ENCODE data around the gene POLN.

Gene POLN

DNA sequence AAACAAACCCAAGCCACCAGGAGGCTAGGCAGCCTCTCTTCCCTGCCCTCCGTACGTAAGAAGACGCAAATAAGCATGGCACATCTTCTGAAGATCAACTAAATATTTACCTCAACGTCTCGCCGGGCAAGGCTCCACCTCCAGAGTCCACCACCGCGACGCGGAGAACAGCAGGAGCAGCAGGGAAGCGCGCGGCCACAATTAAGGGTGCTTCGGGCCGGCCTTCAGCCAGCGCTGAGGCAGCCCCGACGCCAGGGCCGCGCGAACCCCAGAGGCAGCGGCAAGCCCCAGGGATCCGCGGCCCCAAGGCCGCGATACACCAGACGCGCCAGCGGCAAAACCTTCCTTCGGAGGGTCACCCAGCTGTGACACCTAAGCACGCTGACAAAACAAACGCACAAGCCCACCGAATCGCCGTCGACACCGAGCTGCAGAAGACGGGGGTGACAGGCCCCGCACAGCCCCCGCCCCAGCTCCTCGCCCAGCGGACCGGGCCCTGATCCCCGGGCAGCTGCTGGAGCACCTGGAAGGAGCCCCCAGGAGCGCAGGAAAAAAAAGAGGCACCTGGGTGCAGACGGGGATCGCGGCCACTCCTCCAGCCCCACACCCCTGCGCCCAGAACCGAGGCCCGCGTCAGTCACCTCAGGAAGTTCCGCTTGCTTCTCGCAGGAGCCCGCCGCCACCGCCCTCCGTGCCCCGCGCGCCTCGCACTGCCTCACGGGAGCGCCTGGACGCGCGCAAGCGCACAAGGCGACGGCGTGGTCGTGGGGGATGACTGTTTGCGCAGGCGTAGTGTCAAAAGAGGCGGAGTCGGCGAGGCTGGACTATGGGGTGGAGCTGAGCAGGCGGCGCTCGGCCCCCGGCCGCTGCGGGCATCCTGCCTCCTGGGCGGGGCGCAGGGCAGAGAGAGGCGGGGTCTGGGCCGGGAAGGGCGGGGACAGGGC lies at the start of gene POLN, which contains the start of gene HAUS3:
TSS of gene POLN (minus strand) at position 712 of the 944 bp plus-strand sequence. CDS start 12,890 bp downstream, outside the sequence.
TSS of gene HAUS3 (minus strand) at position 712 of the 944 bp plus-strand sequence. CDS start 1,175 bp downstream, outside the sequence.
- peak; percentile 69 for DNase-seq

DNA sequence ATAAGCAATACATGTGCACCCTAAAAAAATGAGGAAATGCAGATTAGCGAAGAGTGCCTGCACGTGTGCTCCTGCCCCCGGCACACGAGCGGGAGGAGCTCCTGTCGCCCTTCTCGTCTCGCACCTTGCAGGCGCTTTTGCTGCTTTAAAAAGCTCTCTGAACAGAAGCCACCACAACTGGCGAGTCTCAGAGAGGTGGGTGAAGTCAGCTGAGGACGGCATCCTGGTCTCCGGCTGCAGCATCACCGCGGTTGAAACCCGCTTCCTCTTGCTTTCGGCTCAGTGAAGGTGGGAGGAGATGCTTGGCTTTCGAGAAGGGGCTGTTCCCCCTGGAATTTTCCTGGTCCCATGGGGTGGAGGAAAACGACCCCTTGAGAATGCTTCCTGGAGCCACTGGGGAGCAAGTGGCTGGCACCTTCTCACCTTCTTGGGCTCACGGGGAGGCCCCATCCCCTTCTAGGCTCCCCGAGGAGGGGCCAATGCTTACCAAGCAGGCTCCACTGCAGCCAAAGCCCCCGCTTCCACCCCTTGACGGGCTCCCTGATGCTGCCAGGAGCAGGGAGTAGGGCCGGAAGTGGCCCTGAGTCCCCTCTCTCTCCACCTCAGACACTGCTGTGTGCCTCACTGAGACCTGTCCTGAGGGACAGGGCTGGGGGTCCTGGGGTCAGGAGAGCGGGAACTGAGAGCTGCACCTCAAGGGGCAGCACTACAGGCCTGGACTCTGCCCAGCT lies 49.2 kb upstream of the POLN start:
- DNase-seq: no peak

DNA sequence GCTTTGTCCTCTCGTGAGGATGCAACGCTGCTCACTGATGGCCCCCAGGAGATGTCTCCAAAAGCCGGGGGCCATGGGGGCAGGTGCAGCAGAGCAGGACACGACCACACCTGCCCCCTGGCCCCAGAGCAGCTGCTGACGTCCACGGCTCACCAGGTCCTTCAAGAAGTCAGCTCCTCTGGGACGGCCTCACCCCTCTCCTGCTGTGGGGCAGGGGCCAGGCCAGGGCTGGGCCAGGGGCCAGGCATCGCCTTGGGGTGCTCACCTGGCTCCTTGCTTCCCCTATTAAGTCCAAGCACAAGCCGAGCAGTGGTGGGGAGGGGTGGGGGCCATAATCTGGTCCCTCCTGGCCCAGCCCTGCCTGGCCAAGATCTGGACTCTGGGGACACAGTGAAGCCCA lies 48.6 kb upstream of the POLN start:
- no peak for DNase-seq

DNA sequence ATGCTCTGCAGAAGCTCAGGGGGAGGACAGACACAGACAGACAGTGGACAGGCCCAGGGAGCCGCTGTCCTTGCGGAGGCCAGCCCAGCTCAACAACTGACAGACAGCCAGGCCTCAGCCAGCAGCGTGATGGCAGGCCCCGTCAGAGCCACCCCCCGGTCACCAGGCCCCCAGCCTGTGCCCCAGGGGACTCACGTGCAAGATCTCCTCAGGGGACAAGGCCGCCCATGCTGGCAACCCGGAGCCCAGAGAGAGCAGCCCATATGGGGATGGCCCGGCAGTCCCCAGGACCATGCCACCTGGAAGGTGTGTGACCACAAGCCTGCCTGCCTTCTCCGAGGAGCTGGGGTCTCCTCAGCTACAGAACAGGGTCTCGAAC lies 48.0 kb upstream of the POLN start:
- DNase-seq: no peak

DNA sequence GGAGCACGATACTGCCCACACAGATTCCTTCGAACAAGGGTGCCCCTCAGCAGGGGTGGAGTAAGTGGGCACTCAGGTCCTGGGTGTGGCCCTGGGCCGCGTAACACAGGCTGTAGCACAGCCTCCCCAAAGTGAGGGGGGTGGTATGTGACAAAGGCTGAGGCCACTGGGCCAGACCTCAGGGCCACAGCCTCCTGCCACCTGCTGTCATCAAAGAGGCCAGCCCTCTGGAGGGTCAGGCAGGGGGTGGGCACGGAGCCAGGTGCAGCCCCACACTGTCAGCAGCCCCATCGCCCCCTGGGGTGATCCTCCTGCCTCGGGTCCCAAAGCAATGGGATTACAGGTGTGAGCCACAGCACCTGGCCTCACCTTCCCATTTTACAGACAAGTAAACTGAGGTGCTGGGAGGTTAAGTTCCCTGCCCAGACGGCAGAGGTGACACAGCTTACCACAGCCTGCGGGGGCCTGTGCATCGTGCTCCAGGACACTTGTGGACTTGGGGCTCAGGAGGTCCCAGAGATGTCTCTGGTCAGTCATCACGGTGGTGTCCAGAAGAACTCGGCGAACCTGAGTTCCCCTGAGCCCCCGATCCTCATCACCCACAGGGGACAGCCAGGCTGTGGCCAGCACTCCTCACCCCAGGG lies 47.5 kb upstream of the POLN start:
- no peak for DNase-seq

DNA sequence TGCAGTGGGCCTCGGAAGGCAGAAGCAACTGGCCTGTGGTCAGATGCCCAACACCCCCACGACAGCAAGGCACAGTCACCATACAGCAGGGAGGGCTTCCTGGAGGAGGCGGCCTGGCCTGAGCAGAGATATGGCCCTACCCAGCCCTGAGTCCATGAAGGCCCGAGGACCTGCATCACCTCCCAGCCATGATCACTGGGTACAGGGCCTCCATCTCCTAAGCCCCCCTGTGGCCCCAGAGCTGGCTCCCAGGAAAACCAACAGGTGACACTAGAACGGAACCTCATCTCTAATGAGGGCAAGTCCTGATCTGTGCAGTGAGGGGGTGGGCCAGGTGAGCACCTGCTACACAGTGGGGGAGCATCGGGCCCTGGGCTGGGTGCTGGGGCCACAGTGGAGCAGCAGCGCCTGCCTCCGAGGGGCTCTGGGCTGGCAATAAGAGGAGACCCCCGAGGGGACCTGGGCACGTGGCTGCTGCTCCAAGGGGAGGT lies 46.2 kb upstream of the POLN start:
- DNase-seq: no peak

DNA sequence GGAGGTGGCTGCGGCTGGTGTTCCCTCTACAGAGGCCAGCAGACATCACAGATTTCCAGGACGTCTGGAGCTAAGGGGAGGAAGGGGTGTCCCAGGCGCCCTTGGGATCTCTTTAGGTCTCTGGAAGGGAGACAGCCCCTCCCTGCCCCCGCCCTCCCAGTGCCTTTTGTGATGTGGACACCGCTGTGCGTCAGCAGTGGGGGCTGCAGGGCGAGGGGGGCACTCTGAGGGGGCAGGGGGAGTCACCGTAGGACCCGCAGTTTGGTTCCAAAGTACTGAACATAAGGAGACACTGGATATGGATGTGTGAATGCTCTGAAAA lies 45.6 kb upstream of the POLN start:
- no peak for DNase-seq

DNA sequence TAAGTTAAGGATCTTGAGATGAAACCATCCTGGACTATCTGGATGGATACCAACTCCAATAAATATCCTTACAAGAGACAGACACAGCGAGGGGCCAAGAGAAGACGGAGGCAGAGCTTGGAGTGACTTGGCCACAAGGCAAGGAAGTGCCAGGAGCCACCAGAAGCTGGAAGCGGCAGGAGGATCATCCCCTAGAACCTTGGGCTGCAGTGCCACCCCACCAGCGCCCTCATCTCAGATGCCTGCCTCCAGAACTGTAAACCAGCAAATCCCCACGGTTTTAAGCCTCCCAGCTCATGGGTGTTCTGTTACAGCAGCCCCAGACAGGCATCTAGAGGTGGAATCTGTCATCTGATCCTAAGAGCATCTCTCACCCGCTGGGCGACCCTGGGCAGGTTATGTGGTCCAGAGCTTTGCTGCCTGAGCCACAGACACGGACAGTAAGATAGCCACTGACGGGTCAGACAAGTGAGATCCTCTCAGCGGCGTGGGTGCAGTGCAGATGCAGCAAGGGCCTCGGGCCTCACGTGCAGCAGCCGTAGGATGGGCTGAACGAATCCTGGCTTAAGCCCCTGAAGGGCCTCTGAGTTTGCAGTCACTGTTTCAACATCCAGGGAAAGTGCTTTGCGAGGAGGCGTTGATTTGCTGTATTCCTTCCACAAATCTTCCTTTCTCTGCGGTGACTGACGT lies 45.1 kb upstream of the POLN start:
- no peak for DNase-seq

DNA sequence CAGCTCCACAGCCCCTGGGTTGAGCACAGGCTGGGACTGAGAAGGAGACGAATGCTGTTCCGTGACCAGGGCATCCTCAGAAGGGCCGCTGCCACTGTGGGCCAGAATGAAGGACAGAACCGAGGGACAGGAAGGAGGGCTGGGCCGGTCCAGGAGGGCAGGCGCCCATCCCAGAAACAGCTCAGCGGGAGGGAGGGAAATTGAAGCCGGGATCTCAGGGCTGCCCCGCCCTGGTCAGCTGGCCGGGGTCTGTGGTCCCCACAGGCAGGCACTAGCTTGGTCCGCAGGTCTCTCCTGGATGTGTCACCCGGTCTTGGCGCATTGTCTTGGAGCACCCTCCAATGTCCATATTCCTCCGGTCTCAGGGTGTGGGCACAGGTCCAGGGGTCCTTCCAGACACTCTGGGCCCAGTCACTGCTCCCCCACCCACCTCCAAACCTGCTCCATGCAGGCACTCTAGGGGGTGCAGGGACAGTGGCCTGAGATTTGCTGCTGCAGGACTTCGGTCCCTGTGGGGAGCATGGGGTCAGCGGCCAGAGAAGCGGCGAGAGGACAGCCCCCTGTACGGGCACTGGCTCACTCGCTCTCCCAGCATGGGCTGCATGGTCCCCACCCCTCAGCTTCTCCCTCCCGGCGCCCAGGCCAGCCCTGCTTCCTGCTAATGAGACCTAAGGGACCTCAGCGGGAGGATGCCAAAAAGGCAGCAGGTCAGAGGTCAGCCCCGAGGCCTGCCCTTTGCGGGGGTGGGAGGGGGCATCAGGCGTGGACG lies 43.9 kb upstream of the POLN start:
- no peak for DNase-seq

DNA sequence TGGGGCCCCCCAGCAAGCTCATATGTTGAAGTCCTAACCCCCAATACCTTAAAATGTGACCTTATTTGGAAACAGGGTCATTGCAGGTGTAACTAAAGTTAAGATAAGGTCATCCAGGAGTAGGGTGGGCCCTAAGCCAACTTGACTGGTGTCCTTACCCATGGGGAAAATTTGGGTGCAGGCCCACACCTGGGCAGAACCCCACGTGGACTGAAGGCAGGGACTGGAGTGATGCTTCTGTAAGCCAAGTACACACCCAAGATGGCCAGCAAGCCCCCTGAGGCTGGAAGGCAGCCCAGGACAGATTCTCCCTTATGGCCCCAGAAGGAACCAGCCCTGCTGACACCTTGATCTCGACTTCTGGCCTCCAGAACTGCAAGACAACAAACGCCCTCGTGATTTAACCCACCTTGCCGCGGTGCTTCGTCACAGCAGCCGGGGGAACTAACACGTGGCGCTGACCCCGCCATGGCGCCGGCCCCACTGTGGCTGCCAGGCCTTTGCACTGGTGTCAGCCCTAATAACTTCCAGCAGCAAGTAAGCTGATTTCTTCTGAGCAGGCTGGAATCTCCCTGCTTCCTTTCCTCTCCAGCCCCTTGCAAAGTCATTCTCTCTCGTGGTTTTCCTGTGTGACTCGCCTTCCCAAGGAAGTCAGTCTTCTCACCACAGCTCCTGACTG lies 43.2 kb upstream of the POLN start:
- DNase-seq: no peak

DNA sequence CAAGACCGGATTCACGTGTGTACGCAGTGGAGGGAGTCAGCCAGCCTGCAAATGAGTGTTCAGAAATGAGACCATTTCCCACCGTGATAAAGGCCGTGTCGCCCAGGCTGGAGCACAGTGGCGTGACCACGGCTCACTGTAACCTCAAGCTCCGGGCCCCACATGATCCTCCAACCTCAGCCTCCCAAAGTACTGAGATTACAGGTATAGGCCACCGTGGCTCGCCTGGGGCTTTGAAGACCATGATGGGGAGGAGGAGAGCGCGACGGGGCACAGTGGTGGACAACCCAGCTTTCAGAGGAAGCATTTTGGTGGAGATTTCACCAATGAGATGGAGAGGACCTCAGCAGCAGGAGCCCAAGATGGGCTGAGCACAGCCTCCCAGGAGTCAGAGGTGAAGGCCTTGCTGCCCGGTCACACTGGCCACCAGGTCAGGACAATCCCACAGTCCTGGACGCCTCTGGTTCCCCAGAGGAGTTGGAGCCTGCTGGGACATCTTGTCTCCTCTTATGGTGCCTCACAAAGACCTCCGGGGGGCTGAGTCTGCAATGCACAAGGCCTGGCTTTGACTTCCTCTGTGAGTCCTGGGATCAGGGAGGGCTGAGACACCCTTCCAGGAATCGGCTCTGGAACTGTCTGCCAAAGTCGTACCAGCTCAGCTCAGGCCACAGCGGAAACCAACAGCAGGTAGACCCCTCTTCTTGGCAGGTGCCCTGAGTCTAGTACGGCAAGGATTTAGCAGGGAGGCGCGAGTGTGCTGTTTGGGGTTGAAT lies 42.4 kb upstream of the POLN start:
- no peak for DNase-seq

DNA sequence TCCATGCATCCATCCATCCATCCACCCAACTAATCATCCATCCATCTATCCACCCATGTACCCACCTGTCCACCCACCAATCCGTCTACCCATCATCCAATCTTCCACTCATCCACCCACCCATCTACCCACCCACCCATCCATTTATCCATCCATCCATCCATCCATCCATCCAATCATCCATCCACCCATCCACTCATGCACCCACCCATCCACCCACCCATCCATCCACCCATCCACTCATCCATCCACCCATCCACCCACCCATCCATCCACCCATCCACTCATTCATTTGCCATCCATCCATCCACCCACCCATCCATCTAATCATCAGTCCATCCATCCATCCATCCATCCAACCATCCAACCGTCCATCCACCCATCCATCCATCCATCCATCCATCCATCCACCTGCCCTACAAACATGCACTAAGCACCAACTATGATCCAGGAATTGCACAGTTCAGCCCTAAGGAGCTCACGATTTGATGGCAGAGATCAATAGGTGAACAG lies 41.3 kb upstream of the POLN start:
- no peak for DNase-seq

DNA sequence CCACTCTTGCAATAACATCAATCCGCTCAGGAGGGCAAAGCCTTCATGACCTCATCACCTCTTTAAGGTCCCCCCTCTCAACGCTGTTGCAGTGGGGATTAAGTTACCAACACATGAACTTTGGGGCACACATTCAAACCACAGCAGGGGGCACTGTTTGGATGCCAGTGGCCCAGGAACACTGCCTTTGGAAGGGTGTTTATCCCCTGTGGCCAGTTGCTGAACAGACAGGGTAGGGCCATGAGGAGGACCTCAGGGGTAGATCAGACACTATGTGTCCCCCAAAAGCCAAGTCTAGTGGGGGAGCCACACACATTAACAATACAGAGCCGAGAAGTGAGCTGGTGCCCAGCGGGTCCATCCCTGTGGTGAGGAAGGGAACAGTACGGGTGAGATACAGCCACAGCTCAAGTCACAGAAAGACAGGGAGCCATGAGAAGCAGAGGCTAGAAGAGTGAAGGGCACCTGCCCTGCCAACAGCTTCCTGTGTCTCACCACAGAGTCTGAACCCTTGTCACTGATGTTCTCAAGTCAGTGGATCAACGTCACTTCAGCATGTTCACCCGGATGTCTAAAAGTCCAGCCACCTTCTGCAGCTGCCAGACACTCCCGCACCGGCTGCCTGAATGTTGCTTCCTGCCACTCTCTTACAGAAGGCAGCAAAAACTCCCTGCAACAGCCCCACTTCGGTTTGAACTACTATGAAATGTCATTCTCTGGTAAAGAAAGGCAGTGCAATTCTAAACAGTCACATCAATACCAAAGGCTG lies 39.8 kb upstream of the POLN start:
- no peak for DNase-seq

DNA sequence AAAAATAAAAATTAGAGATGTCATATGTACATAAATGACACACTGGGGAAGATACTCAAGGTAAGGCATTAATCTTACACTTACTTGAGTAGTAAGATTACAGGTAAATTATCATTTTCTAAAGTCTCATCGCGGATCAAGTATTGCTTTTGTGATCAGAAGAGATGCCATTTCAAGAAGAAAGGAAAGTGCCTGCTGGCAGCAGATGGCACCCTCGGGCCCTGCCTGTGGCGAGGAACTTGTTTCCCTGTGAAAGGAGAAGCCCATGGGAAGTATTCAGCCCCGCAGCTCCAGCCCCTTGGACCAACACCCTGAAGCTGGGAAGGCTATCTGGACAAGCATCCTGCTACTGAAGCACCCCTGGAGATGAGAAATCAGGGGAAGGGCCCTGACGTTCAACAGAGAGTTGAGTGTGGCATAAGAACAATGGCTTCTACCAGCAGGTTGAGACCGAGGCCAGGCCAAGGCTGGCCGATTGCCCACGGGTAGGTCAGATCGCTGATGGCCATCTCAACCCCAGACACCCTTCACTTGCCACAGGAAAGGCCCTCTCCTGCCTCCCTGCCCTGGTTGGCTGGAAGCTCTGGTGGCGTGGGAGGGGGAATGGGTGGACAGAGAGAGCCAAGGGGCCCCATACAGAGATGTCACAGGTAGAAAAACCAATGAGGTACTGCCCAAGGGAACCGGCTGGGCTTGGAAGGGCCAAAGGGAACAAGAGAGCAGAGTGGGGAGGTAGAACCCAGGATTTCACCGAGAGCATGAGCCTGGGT lies 38.8 kb upstream of the POLN start:
- no peak for DNase-seq

DNA sequence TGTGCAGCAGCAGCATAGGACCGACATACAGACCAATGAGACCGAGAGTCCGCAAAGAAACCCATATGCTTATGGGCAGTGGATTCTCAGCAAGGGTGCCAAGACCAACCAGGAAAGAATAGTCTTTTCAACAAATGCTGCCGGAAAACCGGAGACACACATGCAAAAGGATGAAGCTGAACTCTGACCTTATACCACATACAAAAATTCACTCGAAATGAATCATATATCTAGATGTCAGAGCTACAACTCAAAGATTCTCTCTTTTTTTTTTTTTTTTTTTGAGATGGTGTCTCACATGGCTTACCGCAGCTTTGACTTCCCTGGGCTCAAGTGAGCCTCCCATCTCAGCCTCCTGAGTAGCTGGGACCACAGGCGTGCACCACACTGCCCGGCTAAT lies 36.0 kb upstream of the POLN start:
- no peak for DNase-seq

DNA sequence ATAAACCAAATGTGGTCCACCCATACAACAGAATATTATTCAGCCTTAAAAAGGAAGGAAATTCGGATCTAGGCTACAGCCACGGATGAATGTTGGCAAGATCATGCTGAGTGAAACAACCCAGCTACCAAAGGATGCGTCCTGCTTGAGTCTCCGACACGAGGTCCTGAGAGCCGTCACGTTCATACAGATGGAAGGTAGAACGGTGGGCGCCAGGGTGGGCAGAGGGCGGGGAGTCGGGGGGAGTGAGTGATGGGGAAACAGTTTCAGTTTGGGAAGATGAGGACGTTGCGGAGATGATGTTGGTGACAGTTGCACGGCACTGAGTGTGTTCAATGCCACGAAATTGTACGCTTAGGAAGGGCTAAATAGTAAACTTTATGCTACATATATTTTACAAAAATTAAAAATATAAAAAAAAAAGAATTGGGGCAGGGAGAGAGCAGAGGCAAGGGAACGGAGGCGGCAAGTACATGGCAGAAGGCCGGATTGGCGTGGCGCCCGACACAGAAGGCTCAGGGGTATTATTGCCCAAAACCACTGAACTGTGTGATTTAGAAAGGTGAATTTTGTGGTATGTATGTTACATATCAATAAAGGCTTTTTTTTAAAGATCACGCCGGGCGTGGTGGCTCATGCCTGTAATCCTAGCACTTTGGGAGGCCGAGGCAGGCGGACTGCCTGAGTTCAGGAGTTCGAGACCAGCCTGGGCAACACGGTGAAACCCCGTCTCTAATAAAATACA lies 34.8 kb upstream of the POLN start:
- DNase-seq: no peak

DNA sequence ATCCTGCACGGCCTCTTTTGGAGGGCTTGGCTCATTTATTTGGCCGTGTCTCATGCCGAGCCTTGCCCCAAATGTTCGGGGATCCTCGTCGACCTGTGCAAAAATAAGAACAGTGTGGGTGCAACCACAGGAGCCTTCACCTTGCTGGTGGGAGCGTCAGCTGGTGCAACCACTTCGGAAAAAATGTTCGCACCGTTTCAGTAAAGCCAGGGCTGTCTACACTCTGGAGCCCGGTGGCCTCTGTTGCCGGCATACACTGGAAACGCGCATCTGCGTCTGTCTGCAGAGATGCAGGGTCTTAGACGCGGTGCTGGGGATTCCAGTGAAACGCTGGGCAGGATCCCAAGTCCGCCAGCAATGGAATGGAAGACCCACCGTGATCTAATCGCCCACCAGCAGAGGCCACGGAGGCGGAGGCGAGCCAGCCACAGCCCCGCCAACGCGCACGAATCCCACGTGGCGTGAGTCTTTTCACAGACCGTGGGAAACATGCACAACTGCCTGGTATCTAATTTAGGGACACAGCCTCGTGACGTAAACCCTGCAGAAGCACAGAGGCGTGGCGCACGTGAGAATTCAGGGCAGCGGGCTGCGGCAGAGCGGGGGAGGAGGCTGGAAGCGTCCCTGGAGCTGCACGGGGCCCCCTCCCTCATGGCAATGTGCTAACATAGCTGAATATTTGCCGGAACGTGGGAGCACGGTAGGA lies 33.8 kb upstream of the POLN start:
- no peak for DNase-seq

Data from DMS79 (cell line).